LoVo (cell line): ENCODE data around the gene SPEM1.
"Not testable (repeated sequence)": the region's sequence is repeated elsewhere in the genome, so short reads cannot be mapped to it uniquely, and the experiment has no call there.

Experiments used
- DNase-seq: peaks from one replicate; pipeline ENCODE4 v3.0.0-alpha.2; 2016; ENCODE audit warnings: low spot score

SPEM1 gene

DNA sequence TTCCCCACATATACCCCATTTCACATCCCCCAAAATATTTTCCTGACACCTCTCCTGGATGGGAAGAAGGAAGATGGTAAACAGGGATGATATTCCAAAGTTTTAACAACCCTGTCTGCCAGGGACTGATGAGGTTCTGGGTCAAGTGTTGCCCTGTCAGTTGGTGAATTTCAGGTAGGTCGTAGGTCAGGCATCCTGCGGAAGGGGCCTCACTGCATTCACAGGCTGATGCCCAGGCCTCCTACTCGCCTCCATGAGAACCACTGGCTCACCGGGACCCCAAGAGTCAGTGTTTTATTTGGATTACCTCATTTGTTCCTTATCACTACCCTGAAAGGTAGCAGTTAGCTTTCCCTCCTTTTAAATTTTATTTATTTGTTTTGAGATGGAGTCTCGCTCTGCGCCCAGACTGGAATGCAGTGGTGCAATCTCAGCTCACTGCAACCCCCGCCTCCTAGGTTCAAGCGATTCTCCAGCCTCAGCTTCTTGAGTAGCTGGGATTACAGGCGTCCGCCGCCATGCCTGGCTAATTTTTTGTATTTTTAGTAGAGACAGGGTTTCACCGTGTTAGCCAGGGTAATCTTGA lies 48.8 kb downstream of the SPEM1 start:
- no peak for DNase-seq

DNA sequence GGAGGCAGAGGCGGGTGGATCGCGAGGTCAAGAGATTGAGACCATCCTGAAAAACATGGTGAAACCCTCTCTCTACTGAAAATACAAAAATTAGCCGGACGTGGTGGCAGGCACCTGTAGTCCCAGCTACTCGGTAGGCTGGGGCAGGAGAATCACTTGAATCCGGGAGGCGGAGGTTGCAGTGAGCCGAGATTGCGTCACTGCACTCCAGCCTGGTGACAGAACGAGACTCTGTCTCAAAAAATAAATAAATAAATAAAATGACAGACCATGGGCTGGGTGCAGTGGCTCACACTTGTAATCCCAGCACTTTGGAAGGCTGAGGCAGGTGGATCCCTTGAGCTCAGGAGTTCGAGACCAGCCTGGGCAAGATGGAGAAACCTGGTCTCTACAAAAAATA lies 49.7 kb downstream of the SPEM1 start:
- DNase-seq: not testable (repeated sequence)

DNA sequence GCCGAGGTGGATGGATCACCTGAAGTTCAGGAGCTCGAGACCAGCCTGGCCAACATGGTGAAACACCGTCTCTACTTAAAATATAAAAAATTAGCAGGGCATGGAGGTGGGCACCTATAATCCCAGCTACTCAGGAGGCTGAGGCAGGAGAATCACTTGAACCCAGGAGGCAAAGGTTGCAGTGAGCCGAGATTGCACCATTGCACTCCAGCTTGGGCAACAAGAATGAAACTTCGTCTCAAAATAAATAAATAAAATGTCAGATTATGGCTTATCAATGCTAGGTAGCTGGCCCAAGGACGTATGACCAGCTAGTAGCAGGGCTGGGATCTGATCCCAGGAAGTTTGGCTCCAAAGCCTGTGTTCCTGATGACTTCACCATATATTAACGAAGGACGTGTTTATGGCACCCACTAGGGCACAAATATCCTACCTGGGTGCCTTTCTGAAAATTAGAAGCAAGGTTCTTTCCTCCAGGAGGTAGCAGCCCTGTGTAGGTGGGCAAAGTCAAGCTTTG lies 50.4 kb downstream of the SPEM1 start:
- DNase-seq: not testable (repeated sequence)
